ENCODE data around the gene NUDT15. TPM values are rescaled to one million over a fixed set of nuclear protein-coding genes. Genes with fewer than 3 reads are reported as not detected.
A peak's percentile ranks its signal among the peaks of the same experiment; 100 is the strongest.

Gene NUDT15
- total RNA-seq, 6 experiments from 2014 or later, result 18.0 to 25.5 (median 23.7) TPM

- Mint-ChIP-seq H3K36me3 (ENCODE audit: low read depth) (peaks cover 55% of the 10 kb centered on the region), H3K27me3 (ENCODE audit: insufficient read depth) (no peaks in the 10 kb centered on the region), H3K9me3 (peaks cover 44% of the 10 kb centered on the region), H3K4me1 (ENCODE audit: low read depth) (peaks cover 8% of the 10 kb centered on the region; the same call in 1 of the 2 replicates), H3K27ac (peak overlapping the region; percentile 67), H3K4me3 (no peak overlapping the region)
- no peak for TF ChIP-seq CTCF (IDR thresholded peaks at IDR 0.05)
- DNase-seq, result no peak
Measured at GRCh38 chr13:48066310-48066989, 28.9 kb downstream of the NUDT15 start.

GRCh38 chr13:48068036-48068435 is 30.5 kb downstream of the NUDT15 start:
- Mint-ChIP-seq H3K9me3 (peaks cover 55% of the 10 kb centered on the region), H3K27me3 (ENCODE audit: insufficient read depth) (no peaks in the 10 kb centered on the region), H3K27ac (no peak overlapping the region), H3K36me3 (ENCODE audit: low read depth) (peaks cover 71% of the 10 kb centered on the region), H3K4me1 (ENCODE audit: low read depth) (peaks cover 8% of the 10 kb centered on the region; the same call in 1 of the 2 replicates), H3K4me3 (no peak overlapping the region)
- DNase-seq, result no peak
- TF ChIP-seq CTCF (IDR thresholded peaks at IDR 0.05), result peak; percentile 20; the same call in 1 of the 2 replicates

GRCh38 chr13:48068952-48069351 is 31.4 kb downstream of the NUDT15 start:
- Mint-ChIP-seq H3K27ac (no peak overlapping the region), H3K4me1 (ENCODE audit: low read depth) (peaks cover 8% of the 10 kb centered on the region; the same call in 1 of the 2 replicates), H3K4me3 (no peak overlapping the region), H3K36me3 (ENCODE audit: low read depth) (peaks cover 80% of the 10 kb centered on the region), H3K27me3 (ENCODE audit: insufficient read depth) (no peaks in the 10 kb centered on the region), H3K9me3 (peaks cover 55% of the 10 kb centered on the region)
- DNase-seq, result no peak
- TF ChIP-seq CTCF (IDR thresholded peaks at IDR 0.05), result no peak

DNA sequence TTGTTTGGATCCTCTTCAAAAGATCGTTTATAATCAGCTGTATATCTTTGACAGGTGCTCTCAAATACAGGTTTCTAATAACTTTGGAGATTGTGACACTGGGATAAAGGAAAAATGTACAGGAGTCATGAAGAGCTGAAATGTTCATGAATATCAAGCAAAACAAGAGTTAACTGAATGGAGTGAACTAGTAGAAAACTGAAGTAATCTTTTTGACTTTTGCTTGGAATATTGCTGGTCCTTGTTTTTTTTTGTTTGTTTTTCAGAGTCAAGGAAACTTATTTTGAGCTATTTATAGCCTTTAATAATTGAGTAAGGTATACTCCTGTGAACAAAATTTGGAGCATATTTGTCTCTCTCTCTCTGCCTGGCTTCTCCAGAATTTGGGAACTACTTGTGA is 32.0 kb downstream of the NUDT15 start:
- no peaks in the 10 kb centered on the region for H3K27me3 Mint-ChIP-seq (ENCODE audit: insufficient read depth)
- peaks cover 55% of the 10 kb centered on the region for H3K9me3 Mint-ChIP-seq
- H3K27ac Mint-ChIP-seq, result no peak overlapping the region
- no peak for DNase-seq
- peaks cover 8% of the 10 kb centered on the region; the same call in 1 of the 2 replicates for H3K4me1 Mint-ChIP-seq (ENCODE audit: low read depth)
- no peak overlapping the region for H3K4me3 Mint-ChIP-seq
- peaks cover 86% of the 10 kb centered on the region for H3K36me3 Mint-ChIP-seq (ENCODE audit: low read depth)
- no peak for TF ChIP-seq CTCF (IDR thresholded peaks at IDR 0.05)

DNA sequence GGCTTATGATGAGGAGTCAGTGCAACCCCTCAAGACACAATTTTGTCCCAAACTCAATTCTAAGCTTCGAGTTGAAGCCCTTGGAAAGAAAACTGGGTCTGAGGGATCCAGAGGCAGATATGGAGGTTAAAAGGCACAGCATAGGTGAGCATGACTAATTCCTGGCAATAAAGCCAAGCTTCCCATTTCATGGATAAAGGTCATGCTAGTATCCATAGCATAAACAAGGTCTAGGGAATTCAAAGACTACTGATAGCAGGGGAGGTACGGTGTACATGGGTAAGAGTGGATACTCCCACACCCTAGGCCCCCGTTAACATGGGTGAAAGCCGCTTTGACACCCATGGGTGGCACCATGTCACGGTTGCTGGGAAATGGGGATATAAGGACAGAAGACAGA is 33.4 kb downstream of the NUDT15 start:
- Mint-ChIP-seq H3K4me3 (no peak overlapping the region), H3K4me1 (ENCODE audit: low read depth) (peaks cover 8% of the 10 kb centered on the region; the same call in 1 of the 2 replicates), H3K27ac (no peak overlapping the region), H3K27me3 (ENCODE audit: insufficient read depth) (no peaks in the 10 kb centered on the region), H3K9me3 (peaks cover 55% of the 10 kb centered on the region), H3K36me3 (ENCODE audit: low read depth) (peaks cover 100% of the 10 kb centered on the region)
- TF ChIP-seq CTCF (IDR thresholded peaks at IDR 0.05), result no peak
- DNase-seq, result no peak

Measured in HFFc6 (cell line).